Peyer's patch (tissue), 4 donors: ENCODE data around the gene MED22.

Source experiments
- CTCF ChIP-seq, 6 experiments: fragments of 450-650 bp in 4 of 6; fragments of 200-600 bp in 2 of 6; sonication (generic) in 1 of 6; IDR thresholded peaks; one replicate each; pipeline ENCODE4 v1.5.1; 2017 to 2019; ENCODE audit warnings: antibody characterized with exemption in 6 of 6, mild to moderate bottlenecking in 3 of 6, moderate library complexity in 1 of 6
- POLR2A ChIP-seq, 2 donors: fragments of 450-650 bp; IDR thresholded peaks; one replicate each; pipeline ENCODE4 v1.5.1; 2017; ENCODE audit warnings: antibody characterized with exemption in 2 of 2, mild to moderate bottlenecking in 2 of 2, moderate library complexity in 2 of 2

- TF ChIP-seq POLR2A (IDR thresholded peaks at IDR 0.05) (peak; percentile 44 to 59), CTCF (IDR thresholded peaks at IDR 0.05) (peak in 4 of 6 experiments; percentile 16 to 40 (median 32))
Observed at GRCh38 chr9:133356391-133357091, 8.6 kb upstream of the MED22 start, which contains the start of the genes SURF1 and SURF2.
